DMS53 treated with DMSO at 0.1 percent for 48 hours (cell line): Measurements from ENCODE around the gene ARL5A.
A peak's percentile ranks its signal among the peaks of the same experiment; 100 is the strongest.

Experiments
- DNase-seq: peaks from one replicate; lab custom pipeline; 2025; ENCODE audit not compliant: unreplicated experiment; lab: John Stamatoyannopoulos, UW

The ARL5A gene

GRCh38 chr2:151769606-151770005 lies 58.6 kb downstream of the ARL5A start:
- no peak for DNase-seq

GRCh38 chr2:151767536-151767935 lies 60.7 kb downstream of the ARL5A start:
- no peak for DNase-seq

DNA sequence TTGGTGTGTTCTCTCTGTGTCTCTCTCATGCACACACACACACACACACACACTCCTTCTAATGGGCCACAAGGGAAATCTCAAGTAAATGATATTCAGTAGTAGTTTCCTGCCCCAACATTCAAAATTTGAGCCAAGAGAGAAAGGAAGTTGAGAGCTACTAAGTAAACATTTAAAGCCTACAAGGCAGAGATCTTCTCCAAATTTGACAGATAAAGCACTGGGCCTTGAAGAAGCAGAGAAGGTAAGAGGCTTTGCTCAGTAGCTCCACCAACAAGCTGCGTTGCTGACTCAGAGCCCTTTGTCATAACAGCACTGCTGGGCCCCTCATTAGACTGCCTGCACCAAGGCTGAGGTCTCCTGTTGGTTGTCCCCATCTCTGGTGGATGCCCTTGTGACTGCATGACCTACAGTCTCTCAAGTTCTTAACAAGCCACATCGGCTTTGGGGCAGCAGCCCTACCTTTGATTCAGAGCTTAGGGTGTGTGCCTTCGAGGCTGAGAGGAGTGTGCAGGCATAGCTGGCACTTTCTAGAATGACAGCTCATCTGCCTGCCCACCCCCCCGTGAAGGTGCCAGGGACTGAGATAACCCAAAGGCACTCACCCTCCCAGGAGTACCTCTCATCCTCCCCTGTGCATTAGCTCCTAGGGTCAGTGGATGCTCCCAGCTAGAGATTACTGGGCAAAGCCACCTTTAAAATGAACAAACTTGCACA lies 61.6 kb downstream of the ARL5A start:
- DNase-seq, result no peak

GRCh38 chr2:151765760-151766410 lies 62.3 kb downstream of the ARL5A start:
- DNase-seq, result no peak

- DNase-seq, result no peak
These were observed 65.5 kb downstream of the ARL5A start for GRCh38 chr2:151762694-151763093.

GRCh38 chr2:151761687-151762086 lies 66.5 kb downstream of the ARL5A start:
- DNase-seq, result no peak

DNA sequence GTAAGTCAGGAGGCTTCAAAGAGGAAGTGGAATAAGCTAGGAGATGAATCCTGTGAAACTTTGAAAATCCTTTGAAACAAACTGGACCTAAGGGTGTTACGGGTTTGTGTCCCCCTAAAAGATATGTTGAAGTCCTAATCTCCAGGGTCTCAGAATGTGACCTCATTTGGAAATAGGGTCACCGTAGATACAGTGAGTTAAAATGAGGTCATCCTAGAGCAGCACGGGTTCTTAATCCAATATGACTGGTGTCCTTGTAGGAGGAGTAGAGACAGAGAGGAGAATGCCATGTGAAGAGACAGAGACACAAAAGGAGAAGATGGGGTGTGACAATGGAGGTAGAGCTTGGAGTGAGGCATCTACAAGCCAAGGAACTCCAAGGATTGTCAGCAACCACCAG lies 67.0 kb downstream of the ARL5A start:
- DNase-seq, result no peak

GRCh38 chr2:151760139-151760650 lies 68.0 kb downstream of the ARL5A start:
- DNase-seq, result peak; percentile 60

DNA sequence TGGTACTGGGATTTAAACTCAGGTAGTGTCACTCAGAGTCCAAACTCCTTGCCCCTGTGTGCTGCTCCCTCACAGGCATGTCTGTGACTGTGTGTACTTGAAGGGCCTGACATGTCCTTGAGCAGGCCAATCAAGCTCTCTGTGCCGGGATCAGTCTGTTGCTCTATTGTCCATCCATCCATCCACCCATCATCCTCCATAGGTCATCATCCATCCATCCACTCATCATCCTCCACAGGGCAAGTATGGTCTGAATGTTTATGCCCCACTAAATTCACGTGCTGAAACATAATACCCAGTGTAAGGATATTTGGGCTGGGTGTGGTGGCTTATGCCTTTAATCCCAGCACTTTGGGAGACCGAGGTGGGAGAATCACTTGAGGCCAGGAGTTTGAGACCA lies 69.5 kb downstream of the ARL5A start:
- DNase-seq, result no peak

- no peak for DNase-seq
These were observed 70.4 kb downstream of the ARL5A start for GRCh38 chr2:151757861-151758260.

DNA sequence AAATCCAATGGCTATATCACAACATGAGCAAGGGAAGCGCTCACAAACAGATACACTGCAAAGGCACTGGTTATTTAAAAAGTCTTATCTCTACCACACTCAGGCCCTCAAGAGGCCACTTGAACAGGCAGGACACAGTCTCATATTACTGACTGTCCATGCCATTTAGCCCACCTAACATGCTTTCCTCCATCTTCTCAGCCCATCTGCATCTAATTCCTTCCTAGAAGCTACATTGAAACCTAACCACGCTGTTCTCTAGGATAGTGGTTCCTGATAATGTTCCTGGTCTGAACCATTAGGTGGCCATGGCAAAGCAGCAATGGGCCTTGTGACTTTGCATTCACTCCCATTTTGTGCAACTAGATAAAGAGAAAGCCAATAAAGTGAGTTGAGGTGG lies 71.4 kb downstream of the ARL5A start:
- no peak for DNase-seq

DNA sequence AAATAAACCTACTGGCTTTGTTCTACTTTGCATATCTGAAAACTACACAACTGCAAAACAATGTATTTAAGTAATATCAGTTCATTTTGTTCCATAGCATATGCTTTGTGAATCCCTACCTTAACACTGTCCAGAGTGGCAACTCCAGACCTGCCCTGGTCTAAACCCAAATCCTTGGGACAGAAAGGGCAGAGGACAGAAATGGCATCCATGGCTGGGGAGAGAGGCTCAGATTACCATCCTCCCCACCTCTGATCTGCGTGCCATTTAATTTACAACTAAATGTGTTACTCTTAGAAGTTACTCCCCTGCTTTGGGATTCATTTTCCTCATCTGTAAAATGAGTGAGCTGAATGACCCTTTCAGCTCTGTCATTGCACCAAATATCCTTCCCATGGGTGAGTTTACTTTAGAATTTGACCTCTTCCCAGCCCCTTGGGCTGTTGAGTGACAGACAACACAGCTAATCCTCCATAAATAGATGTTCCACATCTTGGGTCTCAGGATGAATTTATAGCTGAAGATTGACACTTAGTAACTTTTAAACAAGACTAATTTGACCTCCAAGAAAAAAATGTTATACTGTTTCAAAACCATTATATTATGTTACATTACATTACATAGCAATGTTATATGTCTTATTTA lies 73.8 kb downstream of the ARL5A start:
- no peak for DNase-seq

DNA sequence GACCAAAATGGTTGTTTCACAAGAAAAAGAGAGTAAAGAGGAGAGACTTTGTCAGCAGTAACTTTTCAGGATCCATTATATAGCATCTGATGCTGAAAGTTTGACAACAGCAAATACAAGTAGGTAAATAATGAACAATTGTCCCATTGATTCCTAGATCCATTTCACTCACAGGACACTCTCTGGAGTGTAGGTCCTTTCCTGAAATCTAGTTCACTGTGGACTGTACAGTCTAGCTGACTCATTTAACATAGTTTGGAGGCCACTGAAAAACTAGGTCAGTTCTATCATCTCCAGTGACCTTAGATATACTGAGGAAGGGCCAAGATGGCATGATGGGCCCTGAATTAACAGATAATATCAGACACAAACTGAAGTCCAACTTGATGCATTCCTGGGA lies 74.7 kb downstream of the ARL5A start:
- DNase-seq, result no peak
